Measurements from ENCODE around the gene ST14. TPM values are rescaled to one million over a fixed set of nuclear protein-coding genes. Genes with fewer than 3 reads are reported as not detected.

The ST14 gene
- polyA plus RNA-seq, 1 of the 3 experiments (the other 2 are of a cell fraction) = not detected

DNA sequence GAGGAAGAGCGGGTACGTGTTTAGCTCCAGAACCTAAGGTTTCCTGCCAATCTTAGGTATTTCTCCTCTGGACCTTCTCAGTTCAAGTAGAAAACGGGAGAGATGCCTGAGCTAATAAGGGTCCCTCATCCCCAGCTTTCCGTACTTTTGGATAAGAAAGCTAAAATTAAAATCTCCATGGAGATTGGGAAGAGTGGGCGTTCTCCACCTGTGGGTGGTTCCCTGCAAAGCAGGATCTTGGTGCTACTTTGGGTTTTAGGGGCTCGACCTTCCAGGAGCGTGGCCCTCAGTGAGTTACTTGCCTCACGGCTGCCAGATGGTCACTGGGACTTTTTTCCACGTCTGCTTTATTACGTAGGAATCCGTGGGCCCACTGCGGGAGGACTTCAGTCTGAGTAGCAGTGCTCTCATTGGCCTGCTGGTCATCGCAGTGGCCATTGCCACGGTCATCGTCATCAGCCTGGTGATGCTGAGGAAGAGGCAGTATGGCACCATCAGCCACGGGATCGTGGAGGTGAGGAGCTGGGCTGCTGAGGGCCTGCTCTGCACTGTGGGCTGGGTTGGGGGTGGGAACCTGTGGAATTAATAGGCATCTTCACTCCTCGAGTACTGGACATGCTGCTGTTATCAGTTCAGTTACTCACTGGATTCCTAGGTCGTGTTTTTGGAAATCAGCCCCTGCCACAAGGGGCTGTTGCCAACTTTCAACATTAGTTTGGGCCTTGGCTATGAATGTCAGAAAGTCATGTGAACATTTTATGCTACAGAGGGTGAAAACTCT is 17.8 kb upstream of the ST14 start:
- H3K4me2 ChIP-seq = no peak overlapping the region
- H3K79me2 ChIP-seq (ENCODE audit: insufficient read depth) = no peaks in the 10 kb centered on the region; the same call in 1 of the 2 replicates
- H3K9me2 ChIP-seq = no peaks in the 10 kb centered on the region
- no peak overlapping the region for H3K9ac ChIP-seq
- H3K27me3 ChIP-seq (ENCODE audit: insufficient read depth) = no peaks in the 10 kb centered on the region
- H4K20me1 ChIP-seq (ENCODE audit: insufficient read depth) = peaks cover 2% of the 10 kb centered on the region; the same call in 1 of the 2 replicates
- TF ChIP-seq NRF1 (IDR thresholded peaks at IDR 0.05; ENCODE audit: low read depth, low read length) (no peak), RCOR1 (IDR thresholded peaks at IDR 0.05; ENCODE audit: low read length) (no peak)
- DNase-seq = no peak
- H3F3A ChIP-seq (replicated peaks; ENCODE audit: insufficient read depth) = no peaks in the 10 kb centered on the region
- H3K27ac ChIP-seq (ENCODE audit: low read depth in 2 of 2, low read length in 1 of 2) = no peak overlapping the region
- H3K4me3 ChIP-seq (ENCODE audit: low read depth in 2 of 2, low read length in 1 of 2) = no peak overlapping the region
- H3K4me1 ChIP-seq (ENCODE audit: control insufficient read depth in 1 of 2, insufficient read depth in 2 of 2, low read depth in 1 of 2, low read length in 1 of 2) = no peaks in the 10 kb centered on the region
- H3K36me3 ChIP-seq (replicated peaks in 1 of 2; ENCODE audit: control insufficient read depth in 1 of 2, insufficient read depth in 2 of 2, low read length in 1 of 2) = peaks cover 62 to 73% of the 10 kb centered on the region in 2 experiments
- ChIA-PET POLR2A (no interaction called here), CTCF (interaction anchor here (2.0 kb wide), 1 partner anchor 10 kb away, joined by 5 read pairs; no protein-coding TSS in a partner anchor)
- H2AFZ ChIP-seq (ENCODE audit: low read depth) = no peak overlapping the region
- 90% methylated on average over 11 of the region's 19 CpGs for WGBS (ENCODE audit: low lambda C conversion rate)
- H3K9me3 ChIP-seq = no peaks in the 10 kb centered on the region

DNA sequence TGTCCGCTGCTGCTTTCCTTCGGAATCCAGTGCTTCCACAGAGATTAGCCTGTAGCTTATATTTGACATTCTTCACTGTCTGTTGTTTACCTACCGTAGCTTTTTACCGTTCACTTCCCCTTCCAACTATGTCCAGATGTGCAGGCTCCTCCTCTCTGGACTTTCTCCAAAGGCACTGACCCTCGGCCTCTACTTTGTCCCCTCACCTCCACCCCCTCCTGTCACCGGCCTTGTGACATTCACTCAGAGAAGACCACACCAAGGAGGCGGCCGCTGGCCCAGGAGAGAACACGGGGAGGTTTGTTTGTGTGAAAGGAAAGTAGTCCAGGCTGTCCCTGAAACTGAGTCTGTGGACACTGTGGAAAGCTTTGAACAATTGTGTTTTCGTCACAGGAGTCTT is 15.4 kb upstream of the ST14 start:
- ChIA-PET CTCF (interaction anchor here (1.3 to 1.7 kb wide), 2 partner anchors 12 to 13 kb away, joined by 4 to 5 read pairs; no protein-coding TSS in a partner anchor), POLR2A (no interaction called here)
- H3K4me2 ChIP-seq = no peak overlapping the region
- H2AFZ ChIP-seq (ENCODE audit: low read depth) = no peak overlapping the region
- WGBS (ENCODE audit: low lambda C conversion rate) = 88% methylated on average over 10 of the region's 10 CpGs
- no peaks in the 10 kb centered on the region for H3K4me1 ChIP-seq (ENCODE audit: control insufficient read depth in 1 of 2, insufficient read depth in 2 of 2, low read depth in 1 of 2, low read length in 1 of 2)
- H3K27ac ChIP-seq (ENCODE audit: low read depth in 2 of 2, low read length in 1 of 2) = no peak overlapping the region
- no peaks in the 10 kb centered on the region for H3K9me3 ChIP-seq
- H3K9ac ChIP-seq = no peak overlapping the region
- no peaks in the 10 kb centered on the region for H4K20me1 ChIP-seq (ENCODE audit: insufficient read depth)
- no peak for TF ChIP-seq RCOR1 (IDR thresholded peaks at IDR 0.05; ENCODE audit: low read length)
- TF ChIP-seq SMC3 (IDR thresholded peaks at IDR 0.05; ENCODE audit: low read depth, low read length) = no peak
- TF ChIP-seq TAF1 (IDR thresholded peaks at IDR 0.05; ENCODE audit: borderline replicate concordance, low read depth, low read length) = no peak
- TF ChIP-seq POLR2AphosphoS5 (IDR thresholded peaks at IDR 0.05; ENCODE audit: low read depth, low read length) = no peak
- TF ChIP-seq, protein P1, sequence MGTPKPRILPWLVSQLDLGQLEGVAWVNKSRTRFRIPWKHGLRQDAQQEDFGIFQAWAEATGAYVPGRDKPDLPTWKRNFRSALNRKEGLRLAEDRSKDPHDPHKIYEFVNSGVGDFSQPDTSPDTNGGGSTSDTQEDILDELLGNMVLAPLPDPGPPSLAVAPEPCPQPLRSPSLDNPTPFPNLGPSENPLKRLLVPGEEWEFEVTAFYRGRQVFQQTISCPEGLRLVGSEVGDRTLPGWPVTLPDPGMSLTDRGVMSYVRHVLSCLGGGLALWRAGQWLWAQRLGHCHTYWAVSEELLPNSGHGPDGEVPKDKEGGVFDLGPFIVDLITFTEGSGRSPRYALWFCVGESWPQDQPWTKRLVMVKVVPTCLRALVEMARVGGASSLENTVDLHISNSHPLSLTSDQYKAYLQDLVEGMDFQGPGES (IDR thresholded peaks at IDR 0.05; ENCODE audit: low read depth, low read length) = no peak
- TF ChIP-seq NRF1 (IDR thresholded peaks at IDR 0.05; ENCODE audit: low read depth, low read length) = no peak
- no peak overlapping the region for H3K4me3 ChIP-seq (ENCODE audit: low read depth in 2 of 2, low read length in 1 of 2)
- no peak for DNase-seq
- no peaks in the 10 kb centered on the region for H3F3A ChIP-seq (replicated peaks; ENCODE audit: insufficient read depth)
- no peaks in the 10 kb centered on the region for H3K9me2 ChIP-seq
- H3K27me3 ChIP-seq (ENCODE audit: insufficient read depth) = no peaks in the 10 kb centered on the region
- H3K36me3 ChIP-seq (replicated peaks in 1 of 2; ENCODE audit: control insufficient read depth in 1 of 2, insufficient read depth in 2 of 2, low read length in 1 of 2) = peaks cover 50 to 58% of the 10 kb centered on the region in 2 experiments
- H3K79me2 ChIP-seq (ENCODE audit: insufficient read depth) = no peaks in the 10 kb centered on the region

DNA sequence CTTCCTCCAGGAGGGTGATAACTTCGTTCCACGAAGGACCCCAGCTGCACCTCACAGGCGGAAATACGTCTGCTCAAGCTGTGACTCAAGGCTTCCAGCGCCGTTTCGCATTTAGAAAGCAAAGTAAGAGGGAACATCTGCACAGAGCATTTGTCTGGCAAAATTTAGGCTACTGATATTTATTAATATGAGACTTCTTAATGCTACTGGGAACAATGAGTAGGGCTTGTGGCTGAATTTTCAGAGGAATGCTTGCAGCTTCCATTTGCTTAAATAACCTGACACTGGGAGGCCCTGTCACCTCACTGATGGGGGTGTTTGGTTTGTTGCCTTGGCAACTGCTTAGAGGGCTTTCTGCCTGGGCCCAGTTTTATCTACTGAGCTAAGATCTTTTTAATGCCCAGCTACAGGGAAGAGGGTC is 14.7 kb upstream of the ST14 start:
- H3K4me1 ChIP-seq (ENCODE audit: control insufficient read depth in 1 of 2, insufficient read depth in 2 of 2, low read depth in 1 of 2, low read length in 1 of 2) = no peaks in the 10 kb centered on the region
- H3K79me2 ChIP-seq (ENCODE audit: insufficient read depth) = no peaks in the 10 kb centered on the region
- H3K27me3 ChIP-seq (ENCODE audit: insufficient read depth) = no peaks in the 10 kb centered on the region
- H3K9me2 ChIP-seq = no peaks in the 10 kb centered on the region
- no peak overlapping the region for H3K27ac ChIP-seq (ENCODE audit: low read depth in 2 of 2, low read length in 1 of 2)
- no peak overlapping the region for H3K9ac ChIP-seq
- no peak overlapping the region for H3K4me3 ChIP-seq (ENCODE audit: low read depth in 2 of 2, low read length in 1 of 2)
- no peaks in the 10 kb centered on the region for H3F3A ChIP-seq (replicated peaks; ENCODE audit: insufficient read depth)
- H3K36me3 ChIP-seq (replicated peaks in 1 of 2; ENCODE audit: control insufficient read depth in 1 of 2, insufficient read depth in 2 of 2, low read length in 1 of 2) = peaks cover 45 to 51% of the 10 kb centered on the region in 2 experiments
- TF ChIP-seq EP300 (IDR thresholded peaks at IDR 0.05; ENCODE audit: borderline replicate concordance in 1 of 2, low read depth in 1 of 2, low read length in 1 of 2) = no peak
- TF ChIP-seq YY1 (IDR thresholded peaks at IDR 0.05; ENCODE audit: low read depth) = no peak
- TF ChIP-seq EZH2phosphoT487 (IDR thresholded peaks at IDR 0.05; ENCODE audit: borderline replicate concordance, low read depth) = no peak
- TF ChIP-seq TCF12 (IDR thresholded peaks at IDR 0.05) = no peak
- TF ChIP-seq TEAD4 (IDR thresholded peaks at IDR 0.05; ENCODE audit: borderline replicate concordance, insufficient read depth) = no peak
- TF ChIP-seq NFIC (IDR thresholded peaks at IDR 0.05; ENCODE audit: borderline replicate concordance) = no peak
- H3K9me3 ChIP-seq = no peaks in the 10 kb centered on the region
- H3K4me2 ChIP-seq = no peak overlapping the region
- H4K20me1 ChIP-seq (ENCODE audit: insufficient read depth) = no peaks in the 10 kb centered on the region
- ChIA-PET CTCF (interaction anchor here (0.9 to 2.6 kb wide), 6 partner anchors 9 to 162 kb away, joined by 3 to 8 read pairs (median 3); no protein-coding TSS in a partner anchor), POLR2A (no interaction called here)
- DNase-seq = no peak
- no peak overlapping the region for H2AFZ ChIP-seq (ENCODE audit: low read depth)
- 94% methylated on average over 7 of the region's 7 CpGs for WGBS (ENCODE audit: low lambda C conversion rate)

Measured in SK-N-SH (cell line).